Activated T-cell treated with anti-CD3 and anti-CD28 coated beads, Interleukin-2, amount 50 U/mL, for 48 hours (primary cell): Measurements from ENCODE around the gene CYSRT1.

Experiments used
- DNase-seq, 2 experiments: peaks; one replicate each; pipeline ENCODE4 v3.0.0-alpha.2; 2020

CYSRT1 gene

GRCh38 chr9:137227054-137227852, 2.3 kb downstream of the CYSRT1 start, which contains the start of gene RNF224:
Gene RNF224, plus strand, starts transcription at chr9:137227502. Its CDS starts 834 bp downstream, at chr9:137228336.
- DNase-seq = peak; percentile 90

DNA sequence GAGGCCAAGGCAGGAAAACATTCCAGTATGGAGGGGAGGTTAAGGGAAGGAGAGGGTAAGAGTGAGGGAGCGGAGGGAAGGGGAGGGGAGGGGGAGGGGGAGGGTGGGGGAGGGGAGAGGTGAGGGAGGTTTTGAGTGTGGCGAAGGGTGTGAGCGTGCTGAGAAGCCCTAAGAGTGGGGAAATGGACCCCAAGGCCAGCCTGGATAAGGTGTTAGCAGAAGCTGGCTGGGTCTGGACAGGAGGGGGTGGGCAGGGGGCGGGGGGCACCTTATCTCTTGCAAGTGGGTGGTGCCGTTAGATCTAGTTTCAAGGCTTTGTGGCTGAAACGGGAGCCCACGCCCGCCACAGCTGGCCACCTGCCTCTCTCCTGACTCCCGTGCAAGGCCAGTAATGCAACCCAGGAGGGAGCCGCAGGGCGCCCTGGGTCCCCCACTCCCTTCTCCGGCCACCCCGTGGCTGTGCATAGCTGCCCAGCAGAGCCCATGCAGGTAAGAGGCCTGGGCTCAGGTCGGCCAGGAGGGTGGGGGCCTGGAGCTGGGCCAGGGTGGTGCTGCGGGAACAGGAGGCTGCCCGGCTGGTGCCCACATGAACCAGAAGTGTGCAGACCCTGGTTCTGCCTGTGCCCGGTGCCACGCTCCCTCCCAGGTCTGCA, 3.0 kb downstream of the CYSRT1 start:
- DNase-seq = no peak

- no peak for DNase-seq
Observed at GRCh38 chr9:137228506-137228967, 3.6 kb downstream of the CYSRT1 start.

- no peak for DNase-seq
Observed at GRCh38 chr9:137228968-137229896, 4.3 kb downstream of the CYSRT1 start.

GRCh38 chr9:137229903-137230704, 5.1 kb downstream of the CYSRT1 start:
- DNase-seq = no peak

DNA sequence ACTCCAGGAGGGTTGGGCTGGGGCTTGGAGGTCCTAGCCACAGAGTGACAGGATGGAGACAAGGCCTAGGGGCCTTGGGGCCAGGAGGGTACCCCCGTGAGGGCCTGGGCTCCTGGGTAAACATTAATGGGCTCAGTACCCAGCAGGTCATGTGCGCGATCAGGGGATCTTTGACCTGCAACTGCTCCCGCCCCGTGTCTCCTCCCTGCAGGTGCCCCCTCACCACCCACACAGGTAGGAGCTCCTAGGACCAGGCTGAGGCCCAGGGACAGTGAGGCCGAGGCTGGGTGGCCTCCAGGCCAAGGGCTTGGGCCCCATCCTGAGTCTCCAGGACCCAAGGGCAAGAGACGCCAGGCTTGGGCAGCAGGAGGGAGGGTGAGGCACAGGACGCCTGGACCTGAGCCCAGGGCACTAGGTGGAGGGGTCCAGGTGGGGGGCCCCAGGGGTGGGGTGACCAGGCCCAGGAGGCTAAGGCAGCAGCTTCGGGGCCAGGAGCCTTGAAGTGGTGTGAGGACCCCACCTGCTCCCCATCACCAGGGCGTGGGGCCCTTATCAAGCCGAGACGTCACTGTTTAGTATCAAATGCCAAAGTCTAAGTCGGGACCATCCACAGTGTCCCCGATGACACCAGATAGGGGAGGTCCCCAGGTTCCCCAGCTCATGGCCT, 5.9 kb downstream of the CYSRT1 start, which contains the start of gene SLC34A3:
TSS of gene SLC34A3 (plus strand) at position 197 of the 667 bp plus-strand sequence. CDS start 802 bp downstream, outside the sequence.
- DNase-seq = no peak

DNA sequence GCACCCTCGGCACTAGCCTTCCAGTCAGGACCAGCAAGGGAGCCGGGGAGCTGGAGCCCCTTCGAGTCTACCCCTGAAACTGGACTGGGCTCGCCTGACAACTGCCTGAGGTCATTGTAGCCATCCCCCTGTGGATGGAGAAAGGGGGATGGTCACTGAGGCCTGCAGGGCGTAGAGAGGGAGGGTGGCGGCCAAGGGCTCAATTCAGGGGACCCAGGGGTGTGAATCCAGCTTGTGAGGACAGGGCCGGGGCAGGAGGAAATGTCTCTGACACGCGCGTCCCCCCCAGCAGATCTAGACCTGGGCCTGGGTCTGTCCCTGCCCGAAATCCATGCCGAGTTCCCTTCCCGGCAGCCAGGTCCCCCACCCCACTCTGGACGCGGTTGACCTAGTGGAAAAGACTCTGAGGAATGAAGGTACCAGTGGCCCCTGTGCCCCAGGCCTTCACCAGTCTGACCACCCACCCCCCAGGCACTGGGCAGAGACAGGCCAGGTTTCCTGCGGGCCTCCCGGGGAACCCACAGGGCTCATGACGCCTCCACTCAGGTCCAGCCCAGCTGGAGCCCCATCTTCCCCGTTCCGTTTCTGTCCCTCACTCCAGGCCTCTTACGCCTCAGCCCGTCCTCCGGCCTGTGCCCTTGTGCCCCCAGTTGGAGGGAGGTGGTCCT, 6.5 kb downstream of the CYSRT1 start:
- DNase-seq = no peak

GRCh38 chr9:137232101-137232500, 7.1 kb downstream of the CYSRT1 start:
- DNase-seq = no peak

GRCh38 chr9:137232510-137232909, 7.5 kb downstream of the CYSRT1 start:
- DNase-seq = no peak

DNA sequence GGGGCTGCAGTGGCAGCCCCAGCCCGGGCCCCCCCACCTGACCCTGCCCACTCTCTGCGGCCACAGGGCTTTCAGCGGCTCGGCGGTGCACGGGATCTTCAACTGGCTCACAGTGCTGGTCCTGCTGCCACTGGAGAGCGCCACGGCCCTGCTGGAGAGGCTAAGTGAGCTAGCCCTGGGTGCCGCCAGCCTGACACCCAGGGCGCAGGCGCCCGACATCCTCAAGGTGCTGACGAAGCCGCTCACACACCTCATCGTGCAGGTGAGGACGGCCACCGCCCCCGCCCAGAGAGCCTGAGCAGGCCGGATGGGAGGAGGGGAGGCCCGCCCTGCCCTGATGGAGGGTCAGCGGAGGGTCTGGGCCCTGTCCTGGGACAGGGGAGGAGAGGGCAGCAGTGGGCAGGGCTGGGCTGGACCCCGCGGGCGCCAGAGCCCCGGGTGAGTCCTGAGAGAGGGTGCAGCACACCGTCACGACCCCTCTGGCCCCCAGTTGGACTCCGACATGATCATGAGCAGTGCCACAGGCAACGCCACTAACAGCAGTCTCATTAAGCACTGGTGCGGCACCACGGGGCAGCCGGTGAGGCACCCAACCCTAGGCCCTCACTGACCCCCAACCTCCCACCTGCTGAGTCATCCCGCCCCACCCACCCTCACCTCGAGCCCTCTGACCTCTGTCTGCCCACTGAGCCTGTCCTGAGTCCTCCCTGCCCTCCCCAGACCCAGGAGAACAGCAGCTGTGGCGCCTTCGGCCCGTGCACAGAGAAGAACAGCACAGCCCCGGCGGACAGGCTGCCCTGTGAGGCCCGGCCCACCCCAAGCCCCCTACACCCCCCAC, 8.4 kb downstream of the CYSRT1 start:
- no peak for DNase-seq

DNA sequence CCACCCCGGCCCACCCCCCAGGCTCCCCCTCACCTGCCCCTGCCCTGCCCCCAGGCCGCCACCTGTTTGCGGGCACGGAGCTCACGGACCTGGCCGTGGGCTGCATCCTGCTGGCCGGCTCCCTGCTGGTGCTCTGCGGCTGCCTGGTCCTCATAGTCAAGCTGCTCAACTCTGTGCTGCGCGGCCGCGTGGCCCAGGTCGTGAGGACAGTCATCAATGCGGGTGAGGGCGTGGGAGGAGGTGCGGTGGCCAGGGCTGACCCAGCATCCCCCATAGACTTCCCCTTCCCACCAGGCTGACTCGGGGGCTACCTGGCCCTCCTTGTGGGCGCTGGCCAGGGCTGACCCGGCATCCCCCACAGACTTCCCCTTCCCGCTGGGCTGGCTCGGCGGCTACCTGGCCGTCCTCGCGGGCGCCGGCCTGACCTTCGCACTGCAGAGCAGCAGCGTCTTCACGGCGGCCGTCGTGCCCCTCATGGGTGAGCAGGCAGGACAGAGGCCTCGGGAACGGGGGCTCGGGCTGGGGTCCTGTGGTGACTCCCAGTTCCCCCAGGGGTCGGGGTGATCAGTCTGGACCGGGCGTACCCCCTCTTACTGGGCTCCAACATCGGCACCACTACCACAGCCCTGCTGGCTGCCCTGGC, 9.2 kb downstream of the CYSRT1 start:
- DNase-seq = no peak

- no peak for DNase-seq
Observed at GRCh38 chr9:137234758-137235423, 9.9 kb downstream of the CYSRT1 start.

GRCh38 chr9:137235424-137236237, 10.7 kb downstream of the CYSRT1 start:
- no peak for DNase-seq

GRCh38 chr9:137236238-137236935, 11.4 kb downstream of the CYSRT1 start:
- peak; percentile 95 for DNase-seq

DNA sequence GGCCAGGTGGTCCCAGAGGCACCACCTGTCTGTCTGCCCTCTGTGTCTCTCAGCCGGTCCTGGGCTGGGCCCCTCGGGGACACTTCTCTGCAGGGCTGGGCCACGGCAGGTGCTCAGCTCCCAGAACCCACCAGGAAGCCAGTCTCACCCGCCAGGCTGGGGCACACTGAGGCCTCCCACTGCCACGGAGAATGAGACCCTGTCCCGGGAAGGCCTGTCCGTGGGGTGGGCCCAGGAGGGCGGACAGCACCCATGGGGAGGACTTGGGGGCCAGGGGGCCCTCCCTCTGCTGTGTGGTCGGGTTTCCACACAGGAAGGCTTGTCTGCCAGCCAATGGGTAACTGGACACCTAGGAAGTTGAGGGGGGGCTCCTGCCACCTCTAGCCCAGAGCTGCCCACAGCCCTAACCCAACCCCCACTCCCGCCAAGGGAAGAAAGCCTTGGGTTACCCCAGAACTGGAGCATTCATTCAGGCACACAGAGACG, 12.0 kb downstream of the CYSRT1 start:
- DNase-seq = no peak

DNA sequence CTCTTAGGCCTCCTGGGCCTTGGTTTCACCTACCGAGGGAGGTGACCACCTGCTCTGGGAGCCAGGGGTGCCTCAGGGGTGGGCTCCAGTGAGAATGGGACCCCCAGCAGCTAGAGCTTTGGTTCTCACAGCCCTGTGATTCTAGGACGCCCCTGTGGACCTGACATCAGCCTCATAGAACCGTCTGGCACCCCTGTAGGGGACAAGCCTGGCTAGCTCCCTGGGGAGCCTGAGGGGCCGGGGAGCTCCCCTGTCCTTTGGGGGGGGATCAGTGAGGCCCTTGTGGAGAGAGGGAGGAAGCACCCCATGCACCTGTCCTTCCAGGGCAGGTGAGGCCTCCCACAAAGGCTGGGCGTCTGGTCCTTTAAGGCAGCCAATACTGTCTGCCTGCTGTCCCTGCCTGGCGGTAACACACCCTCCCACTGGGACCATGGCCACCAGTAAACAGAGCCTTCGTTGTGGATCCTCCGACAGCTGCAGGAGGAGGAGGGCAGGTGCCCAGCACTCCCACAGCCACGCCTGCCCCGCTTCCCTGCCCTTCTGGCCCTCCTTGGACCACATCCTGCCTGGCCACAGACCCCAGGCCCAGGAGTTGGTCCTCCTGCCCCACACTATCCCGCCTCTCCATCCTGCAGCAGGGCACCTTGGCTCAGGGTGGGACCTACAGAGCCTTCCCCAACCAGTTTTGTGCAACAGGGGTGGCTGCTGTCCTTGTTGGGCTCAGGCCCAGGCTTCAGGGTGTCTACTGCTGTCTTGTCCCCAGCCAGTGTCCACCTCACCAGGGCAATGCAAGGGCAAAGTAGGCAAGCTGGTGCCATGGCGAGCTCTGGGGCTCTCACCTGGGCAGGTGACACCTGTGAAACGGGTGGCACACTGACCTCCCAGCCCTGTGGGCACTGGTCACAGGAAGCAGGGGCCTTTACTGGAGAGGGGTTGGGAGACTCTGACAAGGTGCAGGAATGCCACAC, 13.1 kb downstream of the CYSRT1 start:
- DNase-seq = no peak
